Measurements from ENCODE around the gene SNX2. TPM values are rescaled to one million over a fixed set of nuclear protein-coding genes. Genes with fewer than 3 reads are reported as not detected.

Gene SNX2
- total RNA-seq, 1 donor from 2014 or later, result 53.2 TPM

DNA sequence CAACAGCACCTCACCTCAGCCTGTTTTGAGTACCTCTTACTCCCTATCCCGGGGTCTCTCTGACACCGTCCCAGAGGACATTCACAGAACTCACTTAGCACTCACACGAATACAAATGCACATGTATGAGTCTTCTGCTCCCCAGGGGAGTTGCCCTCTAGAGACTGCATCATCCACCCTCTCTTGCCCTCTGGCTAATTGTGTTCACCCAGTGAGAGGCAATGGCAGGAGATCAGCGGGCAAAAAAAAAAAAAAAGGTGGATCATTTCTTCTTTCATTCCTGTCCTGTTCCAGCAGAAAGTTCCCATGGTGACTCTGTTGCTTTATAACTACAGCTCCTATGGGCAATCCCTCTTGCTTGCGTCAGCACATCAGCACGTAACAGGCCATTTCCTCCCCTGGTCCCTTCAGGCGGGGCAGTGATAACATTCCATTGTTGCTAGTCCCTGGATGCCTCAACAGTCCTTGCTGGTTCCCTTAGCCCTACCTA is 23.5 kb upstream of the SNX2 start:
- no peaks in the 10 kb centered on the region for H3K36me3 Mint-ChIP-seq (ENCODE audit: unreplicated experiment)
- TF ChIP-seq CTCF (IDR thresholded peaks at IDR 0.05), result no peak
- H3K27ac Mint-ChIP-seq (ENCODE audit: unreplicated experiment), result peak overlapping the region; percentile 65
- no peaks in the 10 kb centered on the region for H3K9me3 Mint-ChIP-seq (ENCODE audit: unreplicated experiment)
- DNase-seq (ENCODE audit: extremely low spot score, unreplicated experiment), result no peak
- peaks cover 16% of the 10 kb centered on the region for H3K4me1 Mint-ChIP-seq (ENCODE audit: unreplicated experiment)
- no peak overlapping the region for H3K4me3 Mint-ChIP-seq (ENCODE audit: unreplicated experiment)
- no peaks in the 10 kb centered on the region for H3K27me3 Mint-ChIP-seq (ENCODE audit: unreplicated experiment)

- Mint-ChIP-seq H3K4me1 (ENCODE audit: unreplicated experiment) (peaks cover 16% of the 10 kb centered on the region), H3K4me3 (ENCODE audit: unreplicated experiment) (no peak overlapping the region), H3K27me3 (ENCODE audit: unreplicated experiment) (no peaks in the 10 kb centered on the region), H3K9me3 (ENCODE audit: unreplicated experiment) (no peaks in the 10 kb centered on the region), H3K36me3 (ENCODE audit: unreplicated experiment) (no peaks in the 10 kb centered on the region), H3K27ac (ENCODE audit: unreplicated experiment) (no peak overlapping the region)
- no peak for TF ChIP-seq CTCF (IDR thresholded peaks at IDR 0.05)
- no peak for DNase-seq (ENCODE audit: extremely low spot score, unreplicated experiment)
Observed at GRCh38 chr5:122753500-122753899, 21.4 kb upstream of the SNX2 start.

DNA sequence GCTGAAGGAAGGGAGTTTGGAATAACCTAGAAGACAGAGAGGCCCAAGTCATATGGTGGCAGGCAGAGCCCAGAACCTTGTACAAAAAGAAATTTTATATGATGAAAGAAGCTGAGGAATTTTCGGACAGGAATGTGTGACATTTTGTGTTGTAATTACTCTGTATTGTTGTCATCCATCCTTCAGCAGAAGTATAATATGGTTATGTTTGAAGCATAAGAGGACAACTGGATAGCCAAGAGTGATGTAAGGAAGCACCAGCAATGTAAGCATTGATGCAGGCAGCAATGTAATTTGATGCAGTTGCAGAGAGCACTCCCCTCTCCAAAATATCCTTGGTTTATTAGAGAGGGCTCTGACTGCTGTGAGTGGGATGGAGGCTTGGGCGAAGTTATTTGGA is 19.1 kb upstream of the SNX2 start:
- Mint-ChIP-seq H3K9me3 (ENCODE audit: unreplicated experiment) (no peaks in the 10 kb centered on the region), H3K4me3 (ENCODE audit: unreplicated experiment) (no peak overlapping the region), H3K27me3 (ENCODE audit: unreplicated experiment) (no peaks in the 10 kb centered on the region), H3K36me3 (ENCODE audit: unreplicated experiment) (no peaks in the 10 kb centered on the region), H3K27ac (ENCODE audit: unreplicated experiment) (no peak overlapping the region), H3K4me1 (ENCODE audit: unreplicated experiment) (peaks cover 16% of the 10 kb centered on the region)
- no peak for DNase-seq (ENCODE audit: extremely low spot score, unreplicated experiment)
- no peak for TF ChIP-seq CTCF (IDR thresholded peaks at IDR 0.05)

- no peaks in the 10 kb centered on the region for H3K27me3 Mint-ChIP-seq (ENCODE audit: unreplicated experiment)
- TF ChIP-seq CTCF (IDR thresholded peaks at IDR 0.05), result no peak
- no peak for DNase-seq (ENCODE audit: extremely low spot score, unreplicated experiment)
- no peaks in the 10 kb centered on the region for H3K36me3 Mint-ChIP-seq (ENCODE audit: unreplicated experiment)
- peaks cover 12% of the 10 kb centered on the region for H3K4me1 Mint-ChIP-seq (ENCODE audit: unreplicated experiment)
- H3K9me3 Mint-ChIP-seq (ENCODE audit: unreplicated experiment), result no peaks in the 10 kb centered on the region
- H3K4me3 Mint-ChIP-seq (ENCODE audit: unreplicated experiment), result no peak overlapping the region
- no peak overlapping the region for H3K27ac Mint-ChIP-seq (ENCODE audit: unreplicated experiment)
Observed at GRCh38 chr5:122756264-122756911, 18.5 kb upstream of the SNX2 start.

GRCh38 chr5:122757285-122757684 is 17.6 kb upstream of the SNX2 start:
- Mint-ChIP-seq H3K4me3 (ENCODE audit: unreplicated experiment) (no peak overlapping the region), H3K9me3 (ENCODE audit: unreplicated experiment) (no peaks in the 10 kb centered on the region), H3K27ac (ENCODE audit: unreplicated experiment) (no peak overlapping the region), H3K4me1 (ENCODE audit: unreplicated experiment) (peaks cover 8% of the 10 kb centered on the region), H3K27me3 (ENCODE audit: unreplicated experiment) (no peaks in the 10 kb centered on the region), H3K36me3 (ENCODE audit: unreplicated experiment) (no peaks in the 10 kb centered on the region)
- no peak for TF ChIP-seq CTCF (IDR thresholded peaks at IDR 0.05)
- DNase-seq (ENCODE audit: extremely low spot score, unreplicated experiment), result no peak

All from osteocyte (in vitro differentiated cells).